ENCODE results near the gene BEND7. TPM values are rescaled to one million over a fixed set of nuclear protein-coding genes. Genes with fewer than 3 reads are reported as not detected.
"Not testable (repeated sequence)": the region's sequence is repeated elsewhere in the genome, so short reads cannot be mapped to it uniquely, and the experiment has no call there.

The BEND7 gene
- total RNA-seq, 2 experiments from 2014 or later, result not detected

DNA sequence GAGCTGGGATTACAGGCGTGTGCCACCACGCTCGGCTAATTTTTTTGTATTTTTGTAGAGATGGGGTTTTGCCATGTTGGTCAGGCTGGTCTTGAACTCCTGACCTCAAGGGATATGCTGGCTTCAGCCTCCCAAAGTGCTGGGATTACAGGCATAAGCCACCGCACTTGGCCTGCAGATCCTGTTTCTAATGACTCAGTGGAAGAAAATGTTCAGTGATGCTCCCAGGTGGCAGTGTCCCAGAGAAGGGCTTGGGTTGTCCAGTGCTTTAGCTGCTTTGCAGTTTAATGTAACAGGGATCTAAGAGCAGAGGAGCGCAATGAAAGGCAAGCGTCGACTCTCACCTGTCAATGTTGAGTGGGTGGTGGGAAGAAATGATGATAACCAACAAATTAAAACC, 125.4 kb downstream of the BEND7 start:
- H3K27ac Mint-ChIP-seq; H3K4me1 Mint-ChIP-seq (ENCODE audit: low read depth); CTCF ChIA-PET; intact Hi-C loops (cut with micrococcal nuclease); H3K9me3 Mint-ChIP-seq; H3K4me3 Mint-ChIP-seq; H3K27me3 Mint-ChIP-seq (ENCODE audit: low read depth); DNase-seq; H3K36me3 Mint-ChIP-seq (ENCODE audit: low read depth): not testable (repeated sequence)

- intact Hi-C loops (cut with micrococcal nuclease), result no loop called here
- Mint-ChIP-seq H3K9me3 (no peaks in the 10 kb centered on the region), H3K27me3 (ENCODE audit: low read depth) (no peaks in the 10 kb centered on the region), H3K4me3 (no peak overlapping the region), H3K27ac (no peak overlapping the region), H3K4me1 (ENCODE audit: low read depth) (no peaks in the 10 kb centered on the region), H3K36me3 (ENCODE audit: low read depth) (no peaks in the 10 kb centered on the region)
- DNase-seq, result no peak
- CTCF ChIA-PET, result interaction anchor here (0.6 to 1.4 kb wide), 5 partner anchors 12 to 39 kb away, joined by 3 to 6 read pairs (median 3); no protein-coding TSS in a partner anchor
Measured at GRCh38 chr10:13402021-13402420, 126.8 kb downstream of the BEND7 start.

DNA sequence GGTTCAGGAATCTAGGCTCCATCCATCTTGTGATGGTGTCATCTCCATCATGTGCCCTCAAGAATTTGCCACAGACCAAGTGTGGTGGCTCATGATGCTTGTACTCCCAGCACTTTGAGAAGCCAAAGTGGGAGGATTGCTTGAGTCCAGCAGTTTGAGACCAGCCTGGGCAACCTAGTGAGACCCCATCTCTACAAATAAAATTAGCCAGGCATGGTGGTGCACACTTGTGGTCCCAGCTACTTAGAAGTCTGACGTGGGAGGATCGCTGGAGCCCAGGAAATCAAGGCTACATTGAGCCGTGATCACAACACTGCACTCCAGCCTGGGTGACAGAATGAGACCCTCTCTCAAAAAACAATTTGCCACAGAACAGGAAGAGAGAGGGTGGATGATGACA, 127.7 kb downstream of the BEND7 start:
- Mint-ChIP-seq H3K27me3 (ENCODE audit: low read depth) (no peaks in the 10 kb centered on the region), H3K4me1 (ENCODE audit: low read depth) (no peaks in the 10 kb centered on the region), H3K4me3 (no peak overlapping the region), H3K9me3 (no peaks in the 10 kb centered on the region), H3K36me3 (ENCODE audit: low read depth) (no peaks in the 10 kb centered on the region), H3K27ac (no peak overlapping the region)
- intact Hi-C loops (cut with micrococcal nuclease), result no loop called here
- no peak for DNase-seq
- CTCF ChIA-PET, result no interaction called here

GRCh38 chr10:13400196-13400965, 128.4 kb downstream of the BEND7 start:
- CTCF ChIA-PET, result no interaction called here
- Mint-ChIP-seq H3K4me1 (ENCODE audit: low read depth) (no peaks in the 10 kb centered on the region), H3K36me3 (ENCODE audit: low read depth) (no peaks in the 10 kb centered on the region), H3K27ac (no peak overlapping the region), H3K9me3 (no peaks in the 10 kb centered on the region), H3K4me3 (no peak overlapping the region), H3K27me3 (ENCODE audit: low read depth) (no peaks in the 10 kb centered on the region)
- intact Hi-C loops (cut with micrococcal nuclease), result no loop called here
- no peak for DNase-seq

DNA sequence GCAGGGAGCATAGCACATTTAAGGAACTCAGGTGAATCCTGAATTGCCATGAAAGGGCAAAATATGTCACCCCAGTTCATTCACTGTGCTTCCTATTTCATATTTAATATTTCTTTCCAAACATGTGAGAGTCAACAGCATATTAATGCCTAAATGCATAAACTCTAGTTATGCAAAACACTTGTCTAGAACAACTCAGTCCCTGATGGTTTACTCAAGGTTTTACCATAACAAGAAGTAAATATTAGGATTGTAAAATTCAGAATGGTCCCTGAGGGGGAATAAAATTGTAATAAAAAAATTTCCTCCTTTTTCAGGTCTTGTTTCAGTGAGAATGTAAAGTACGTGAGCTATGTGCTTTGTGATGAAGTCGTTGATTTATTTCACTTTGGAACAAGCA, 129.1 kb downstream of the BEND7 start:
- H3K27ac Mint-ChIP-seq, result no peak overlapping the region
- no peaks in the 10 kb centered on the region for H3K9me3 Mint-ChIP-seq
- H3K4me3 Mint-ChIP-seq, result no peak overlapping the region

DNA sequence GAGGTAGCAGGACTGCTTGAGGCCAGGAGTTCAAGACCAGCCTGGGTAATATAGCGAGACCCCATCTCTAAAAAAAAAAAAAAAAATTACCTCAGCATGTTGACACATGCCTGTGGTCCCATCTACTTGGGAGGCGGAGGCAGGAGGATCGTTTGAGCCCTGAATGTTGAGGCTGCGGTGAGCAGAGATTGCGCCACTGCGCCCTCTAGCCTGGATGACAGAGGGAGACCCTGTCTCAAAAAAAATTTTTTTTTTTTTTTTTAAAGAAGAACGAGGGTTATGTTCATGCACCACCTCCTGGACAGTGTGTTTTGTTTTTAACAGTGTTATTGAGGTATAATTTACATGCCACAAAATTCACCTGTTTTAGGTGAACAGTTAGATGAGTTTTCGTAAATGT, 129.6 kb downstream of the BEND7 start:
- H3K4me1 Mint-ChIP-seq (ENCODE audit: low read depth), result no peaks in the 10 kb centered on the region
- H3K4me3 Mint-ChIP-seq, result no peak overlapping the region
- DNase-seq, result no peak
- H3K9me3 Mint-ChIP-seq, result no peaks in the 10 kb centered on the region
- intact Hi-C loops (cut with micrococcal nuclease), result no loop called here
- CTCF ChIA-PET, result no interaction called here
- H3K36me3 Mint-ChIP-seq (ENCODE audit: low read depth), result no peaks in the 10 kb centered on the region
- no peaks in the 10 kb centered on the region for H3K27me3 Mint-ChIP-seq (ENCODE audit: low read depth)
- H3K27ac Mint-ChIP-seq, result no peak overlapping the region

More for the DNA sequence above, 129.1 kb downstream of the BEND7 start:
- no peaks in the 10 kb centered on the region for H3K36me3 Mint-ChIP-seq (ENCODE audit: low read depth)
- DNase-seq, result no peak
- H3K4me1 Mint-ChIP-seq (ENCODE audit: low read depth), result no peaks in the 10 kb centered on the region
- H3K27me3 Mint-ChIP-seq (ENCODE audit: low read depth), result no peaks in the 10 kb centered on the region
- intact Hi-C loops (cut with micrococcal nuclease), result no loop called here
- CTCF ChIA-PET, result no interaction called here

DNA sequence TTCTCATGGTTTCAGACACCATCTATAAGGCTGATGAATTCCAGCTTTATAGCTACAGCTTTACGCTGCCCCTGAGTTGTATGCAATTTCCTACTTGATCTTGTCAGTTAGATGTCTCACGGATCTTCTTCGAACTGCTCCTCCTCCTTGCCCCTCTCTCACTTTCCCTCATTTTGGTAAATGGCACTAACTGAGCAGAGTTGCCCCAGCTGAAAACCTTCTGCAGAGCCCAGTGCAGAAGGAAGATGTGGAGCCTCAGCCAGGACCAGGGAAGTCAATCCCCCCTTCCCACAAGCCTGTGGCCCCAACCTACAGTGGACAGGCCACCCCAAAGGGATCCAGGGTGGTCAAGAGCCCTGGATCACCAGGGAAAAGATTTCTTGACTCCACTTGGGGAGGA, 131.8 kb downstream of the BEND7 start:
- H3K36me3 Mint-ChIP-seq (ENCODE audit: low read depth), result no peaks in the 10 kb centered on the region
- H3K27me3 Mint-ChIP-seq (ENCODE audit: low read depth), result peaks cover 6% of the 10 kb centered on the region
- H3K9me3 Mint-ChIP-seq, result no peaks in the 10 kb centered on the region
- intact Hi-C loops (cut with micrococcal nuclease), result no loop called here
- no peak overlapping the region for H3K4me3 Mint-ChIP-seq
- H3K27ac Mint-ChIP-seq, result no peak overlapping the region
- no peak for DNase-seq
- CTCF ChIA-PET, result interaction anchor here (1.4 kb wide), 1 partner anchor 25 kb away, joined by 5 read pairs; no protein-coding TSS in a partner anchor
- no peaks in the 10 kb centered on the region for H3K4me1 Mint-ChIP-seq (ENCODE audit: low read depth)

GRCh38 chr10:13396369-13396768, 132.4 kb downstream of the BEND7 start:
- no peaks in the 10 kb centered on the region for H3K4me1 Mint-ChIP-seq (ENCODE audit: low read depth)
- H3K9me3 Mint-ChIP-seq, result no peaks in the 10 kb centered on the region
- peaks cover 10% of the 10 kb centered on the region for H3K27me3 Mint-ChIP-seq (ENCODE audit: low read depth)
- no peak overlapping the region for H3K27ac Mint-ChIP-seq
- DNase-seq, result no peak
- H3K36me3 Mint-ChIP-seq (ENCODE audit: low read depth), result no peaks in the 10 kb centered on the region
- intact Hi-C loops (cut with micrococcal nuclease), result no loop called here
- no peak overlapping the region for H3K4me3 Mint-ChIP-seq
- CTCF ChIA-PET, result interaction anchor here (1.6 kb wide), 2 partner anchors 24 to 44 kb away, joined by 3 to 4 read pairs; no protein-coding TSS in a partner anchor

DNA sequence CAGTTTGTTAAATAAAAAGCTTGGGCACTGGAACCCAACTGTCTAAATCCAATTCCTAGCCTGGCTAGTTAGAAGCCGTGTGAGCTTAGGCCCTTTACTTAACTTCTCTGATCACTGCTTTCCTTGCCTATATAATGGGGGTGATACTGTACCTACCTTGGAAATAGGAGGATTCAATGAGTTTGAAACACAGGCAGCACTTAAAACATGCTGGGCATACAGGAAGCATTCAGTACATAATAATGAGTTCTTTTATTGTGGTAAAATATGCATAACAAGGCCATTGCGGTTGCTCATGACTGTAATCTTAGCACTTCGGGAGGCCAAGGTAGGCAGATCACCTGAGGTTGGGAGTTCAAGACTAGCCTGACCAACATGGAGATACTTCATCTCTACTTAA, 133.3 kb downstream of the BEND7 start:
- no peaks in the 10 kb centered on the region for H3K9me3 Mint-ChIP-seq
- H3K4me1 Mint-ChIP-seq (ENCODE audit: low read depth), result peaks cover under 1% of the 10 kb centered on the region
- no peak for DNase-seq
- CTCF ChIA-PET, result interaction anchor here (1.6 kb wide), 2 partner anchors 23 to 45 kb away, joined by 3 to 4 read pairs; no protein-coding TSS in a partner anchor
- H3K27ac Mint-ChIP-seq, result no peak overlapping the region
- no peaks in the 10 kb centered on the region for H3K36me3 Mint-ChIP-seq (ENCODE audit: low read depth)
- no peak overlapping the region for H3K4me3 Mint-ChIP-seq
- intact Hi-C loops (cut with micrococcal nuclease), result no loop called here
- peaks cover 14% of the 10 kb centered on the region for H3K27me3 Mint-ChIP-seq (ENCODE audit: low read depth)

DNA sequence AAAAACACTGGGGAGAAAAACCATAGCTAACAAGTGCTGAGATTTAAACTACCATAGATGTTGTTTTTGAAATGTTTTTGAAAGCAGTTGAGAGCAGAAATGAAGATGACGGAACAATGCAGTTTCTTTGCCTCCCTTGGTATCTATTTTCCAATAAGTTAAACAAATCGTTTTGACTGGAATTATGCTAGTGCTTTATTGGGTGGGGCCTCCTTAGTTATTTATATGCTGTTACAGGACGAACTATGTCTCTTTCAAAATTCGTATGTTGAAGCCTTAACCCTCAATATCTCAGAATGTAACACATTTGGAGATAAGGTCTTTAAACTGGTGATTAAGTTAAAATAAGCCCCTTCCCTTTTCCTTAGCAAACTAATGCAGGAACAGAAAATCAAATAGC, 135.2 kb downstream of the BEND7 start:
- peaks cover 16% of the 10 kb centered on the region for H3K27me3 Mint-ChIP-seq (ENCODE audit: low read depth)
- H3K4me3 Mint-ChIP-seq, result no peak overlapping the region
- H3K36me3 Mint-ChIP-seq (ENCODE audit: low read depth), result no peaks in the 10 kb centered on the region
- CTCF ChIA-PET, result no interaction called here
- H3K9me3 Mint-ChIP-seq, result no peaks in the 10 kb centered on the region
- DNase-seq, result no peak
- intact Hi-C loops (cut with micrococcal nuclease), result no loop called here
- no peak overlapping the region for H3K27ac Mint-ChIP-seq
- peaks cover 2% of the 10 kb centered on the region for H3K4me1 Mint-ChIP-seq (ENCODE audit: low read depth)

- Mint-ChIP-seq H3K27me3 (ENCODE audit: low read depth) (peaks cover 16% of the 10 kb centered on the region), H3K4me1 (ENCODE audit: low read depth) (peaks cover 2% of the 10 kb centered on the region), H3K4me3 (no peak overlapping the region), H3K36me3 (ENCODE audit: low read depth) (no peaks in the 10 kb centered on the region), H3K9me3 (no peaks in the 10 kb centered on the region), H3K27ac (no peak overlapping the region)
- CTCF ChIA-PET, result no interaction called here
- intact Hi-C loops (cut with micrococcal nuclease), result no loop called here
- no peak for DNase-seq
Measured at GRCh38 chr10:13392701-13393100, 136.1 kb downstream of the BEND7 start.
